ENCODE results near the gene MORC1. TPM values are rescaled to one million over a fixed set of nuclear protein-coding genes. Genes with fewer than 3 reads are reported as not detected.

The MORC1 gene
- total RNA-seq, 4 donors from 2014 or later, result 0.20 to 0.22 TPM; not detected in 2

DNA sequence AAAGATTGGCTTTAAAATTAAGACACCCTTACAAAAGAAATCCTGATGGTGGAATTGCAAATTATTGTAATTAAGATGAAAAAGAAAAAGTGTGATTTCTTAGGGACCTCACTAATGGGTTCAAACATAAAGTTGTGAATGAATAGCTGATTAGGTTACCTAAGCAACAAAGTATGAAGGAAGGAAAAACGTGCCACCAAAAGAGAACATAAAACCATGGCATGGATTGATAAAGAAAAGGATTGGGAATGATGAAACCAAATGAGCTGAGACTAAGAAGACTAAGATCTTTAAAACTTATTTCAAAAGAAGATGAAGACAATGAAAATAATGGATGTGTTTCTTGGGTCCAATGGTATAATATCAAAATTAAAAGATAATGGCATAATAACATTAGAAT is 132.1 kb downstream of the MORC1 start:
- H3K4me3 ChIP-seq, result no peak overlapping the region
- WGBS, 2 donors, result 0% methylated on average over 1 of the region's 1 CpG

GRCh38 chr3:108983051-108983450 is 134.9 kb downstream of the MORC1 start:
- Histone ChIP-seq H3K27me3 (no peaks in the 10 kb centered on the region), H3K27ac (no peak overlapping the region), H3K36me3 (no peaks in the 10 kb centered on the region), H3K4me1 (no peaks in the 10 kb centered on the region), H3K9me3 (no peaks in the 10 kb centered on the region), H3K4me3 (no peak overlapping the region)
- DNase-seq (ENCODE audit: low spot score in 2 of 2), result no peak
- no peak for TF ChIP-seq POLR2A (IDR thresholded peaks at IDR 0.05)
- TF ChIP-seq EP300 (IDR thresholded peaks at IDR 0.05), result no peak
- TF ChIP-seq, protein P1, sequence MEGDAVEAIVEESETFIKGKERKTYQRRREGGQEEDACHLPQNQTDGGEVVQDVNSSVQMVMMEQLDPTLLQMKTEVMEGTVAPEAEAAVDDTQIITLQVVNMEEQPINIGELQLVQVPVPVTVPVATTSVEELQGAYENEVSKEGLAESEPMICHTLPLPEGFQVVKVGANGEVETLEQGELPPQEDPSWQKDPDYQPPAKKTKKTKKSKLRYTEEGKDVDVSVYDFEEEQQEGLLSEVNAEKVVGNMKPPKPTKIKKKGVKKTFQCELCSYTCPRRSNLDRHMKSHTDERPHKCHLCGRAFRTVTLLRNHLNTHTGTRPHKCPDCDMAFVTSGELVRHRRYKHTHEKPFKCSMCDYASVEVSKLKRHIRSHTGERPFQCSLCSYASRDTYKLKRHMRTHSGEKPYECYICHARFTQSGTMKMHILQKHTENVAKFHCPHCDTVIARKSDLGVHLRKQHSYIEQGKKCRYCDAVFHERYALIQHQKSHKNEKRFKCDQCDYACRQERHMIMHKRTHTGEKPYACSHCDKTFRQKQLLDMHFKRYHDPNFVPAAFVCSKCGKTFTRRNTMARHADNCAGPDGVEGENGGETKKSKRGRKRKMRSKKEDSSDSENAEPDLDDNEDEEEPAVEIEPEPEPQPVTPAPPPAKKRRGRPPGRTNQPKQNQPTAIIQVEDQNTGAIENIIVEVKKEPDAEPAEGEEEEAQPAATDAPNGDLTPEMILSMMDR (IDR thresholded peaks at IDR 0.05), result no peak
- 95 to 100% methylated on average over 1 of the region's 1 CpG for WGBS, 2 donors

More for the DNA sequence above, 132.1 kb downstream of the MORC1 start:
- Histone ChIP-seq H3K4me1 (no peaks in the 10 kb centered on the region), H3K9me3 (no peaks in the 10 kb centered on the region), H3K36me3 (no peaks in the 10 kb centered on the region), H3K27ac (no peak overlapping the region), H3K27me3 (no peaks in the 10 kb centered on the region)
- no peak for DNase-seq (ENCODE audit: low spot score in 2 of 2)
- TF ChIP-seq POLR2A (IDR thresholded peaks at IDR 0.05) (no peak), EP300 (IDR thresholded peaks at IDR 0.05) (no peak)
- TF ChIP-seq, protein P1 (IDR thresholded peaks at IDR 0.05), result no peak

DNA sequence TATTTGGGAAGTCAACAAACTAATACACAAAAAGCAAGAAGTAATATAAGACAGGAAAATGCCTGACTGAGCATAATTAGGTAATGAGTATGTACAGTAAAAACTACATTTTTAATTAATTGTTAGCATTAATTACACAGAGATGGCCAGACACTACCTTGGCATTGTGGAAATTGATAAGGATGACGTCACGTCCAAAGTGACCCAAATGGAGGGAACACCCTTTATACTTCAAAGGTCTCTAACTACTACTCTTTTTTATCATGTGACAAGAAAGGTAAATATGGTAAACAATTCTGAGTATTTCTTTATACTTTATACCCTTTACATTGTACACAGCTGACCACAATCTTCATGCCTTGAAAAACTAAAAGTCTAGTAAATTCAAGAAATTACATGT is 141.9 kb downstream of the MORC1 start:
- TF ChIP-seq, protein P1 (IDR thresholded peaks at IDR 0.05), result no peak
- no peak for TF ChIP-seq EP300 (IDR thresholded peaks at IDR 0.05)
- TF ChIP-seq POLR2A (IDR thresholded peaks at IDR 0.05), result no peak
- no peak for DNase-seq (ENCODE audit: low spot score in 2 of 2)
- Histone ChIP-seq H3K27me3 (no peaks in the 10 kb centered on the region), H3K4me3 (no peak overlapping the region), H3K36me3 (no peaks in the 10 kb centered on the region), H3K27ac (no peak overlapping the region), H3K9me3 (no peaks in the 10 kb centered on the region), H3K4me1 (no peaks in the 10 kb centered on the region)
- WGBS, 2 donors, result 93 to 94% methylated on average over 2 of the region's 2 CpGs

GRCh38 chr3:108973019-108973418 is 144.9 kb downstream of the MORC1 start:
- H3K9me3 ChIP-seq, result no peaks in the 10 kb centered on the region
- H3K4me1 ChIP-seq, result no peaks in the 10 kb centered on the region
- no peaks in the 10 kb centered on the region for H3K36me3 ChIP-seq
- DNase-seq (ENCODE audit: low spot score in 2 of 2), result no peak
- no peak overlapping the region for H3K4me3 ChIP-seq
- 75 to 81% methylated on average over 1 of the region's 1 CpG for WGBS, 2 donors
- H3K27ac ChIP-seq, result no peak overlapping the region
- no peak for TF ChIP-seq POLR2A (IDR thresholded peaks at IDR 0.05)
- no peak for TF ChIP-seq EP300 (IDR thresholded peaks at IDR 0.05)
- TF ChIP-seq, protein P1 (IDR thresholded peaks at IDR 0.05), result no peak
- H3K27me3 ChIP-seq, result no peaks in the 10 kb centered on the region

- no peak overlapping the region for H3K27ac ChIP-seq
- TF ChIP-seq, protein P1 (IDR thresholded peaks at IDR 0.05), result no peak
- no peak for TF ChIP-seq POLR2A (IDR thresholded peaks at IDR 0.05)
- no peak for TF ChIP-seq EP300 (IDR thresholded peaks at IDR 0.05)
- no peaks in the 10 kb centered on the region for H3K36me3 ChIP-seq
- whole genome bisulfite sequencing, 2 donors, result 75 to 84% methylated on average over 3 of the region's 3 CpGs
- H3K4me1 ChIP-seq, result no peaks in the 10 kb centered on the region
- no peaks in the 10 kb centered on the region for H3K27me3 ChIP-seq
- DNase-seq (ENCODE audit: low spot score in 2 of 2), result no peak
- H3K4me3 ChIP-seq, result no peak overlapping the region
- no peaks in the 10 kb centered on the region for H3K9me3 ChIP-seq
Observed at GRCh38 chr3:108972482-108972881, 145.5 kb downstream of the MORC1 start.

All from tibial nerve (tissue), 4 donors.